Measurements from ENCODE around the gene CYB5R3.

The CYB5R3 gene

GRCh38 chr22:42649246-42650099 lies at the start of gene CYB5R3:
Gene CYB5R3, minus strand, starts transcription at chr22:42649392. Its CDS starts 77 bp downstream, at chr22:42649315.
- Histone ChIP-seq H3K4me3 (ENCODE audit: low read length) (peak within 1 kb of the TSS; percentile 78), H3K27ac (ENCODE audit: low read length) (no peak within 1 kb of the TSS)
- no CpG with 5 or more reads among the region's 81 CpGs for WGBS (ENCODE audit: insufficient coverage, insufficient read length)

GRCh38 chr22:42697542-42698013 lies 48.4 kb upstream of the CYB5R3 start:
- no peaks in the 10 kb centered on the region for H3K27me3 ChIP-seq (ENCODE audit: control insufficient read depth, insufficient read depth, low read length)
- H3K4me1 ChIP-seq (ENCODE audit: control insufficient read depth, insufficient read depth, low read length) = 0 out of 2 replicates have a peak, but pooled peaks cover 1% of the 10 kb centered on the region
- WGBS (ENCODE audit: insufficient coverage, insufficient read length) = no CpG with 5 or more reads among the region's 16 CpGs
- no peak overlapping the region for H3K4me3 ChIP-seq (ENCODE audit: low read length)
- H3K36me3 ChIP-seq (ENCODE audit: control insufficient read depth, insufficient read depth, low read length) = peaks cover 2% of the 10 kb centered on the region; the same call in 1 of the 2 replicates
- DNase-seq (ENCODE audit: low read depth, low spot score) = no peak
- no peaks in the 10 kb centered on the region for H3K9me3 ChIP-seq (ENCODE audit: control insufficient read depth, insufficient read depth, low read length)
- no peak overlapping the region for H3K27ac ChIP-seq (ENCODE audit: low read length)

More at GRCh38 chr22:42649246-42650099, at the start of gene CYB5R3:
- DNase-seq (ENCODE audit: low read depth, low spot score) = no peak
- H3K27me3 ChIP-seq (ENCODE audit: control insufficient read depth, insufficient read depth, low read length) = no peaks in the 10 kb centered on the region
- H3K36me3 ChIP-seq (ENCODE audit: control insufficient read depth, insufficient read depth, low read length) = no peaks in the 10 kb centered on the region; the same call in 1 of the 2 replicates
- H3K9me3 ChIP-seq (ENCODE audit: control insufficient read depth, insufficient read depth, low read length) = no peaks in the 10 kb centered on the region
- H3K4me1 ChIP-seq (ENCODE audit: control insufficient read depth, insufficient read depth, low read length) = peaks cover 6% of the 10 kb centered on the region

- no peaks in the 10 kb centered on the region for H3K9me3 ChIP-seq (ENCODE audit: control insufficient read depth, insufficient read depth, low read length)
- peaks cover 2% of the 10 kb centered on the region; the same call in 1 of the 2 replicates for H3K36me3 ChIP-seq (ENCODE audit: control insufficient read depth, insufficient read depth, low read length)
- H3K27ac ChIP-seq (ENCODE audit: low read length) = no peak overlapping the region
- no CpG with 5 or more reads among the region's 10 CpGs for WGBS (ENCODE audit: insufficient coverage, insufficient read length)
- 0 out of 2 replicates have a peak, but pooled peaks cover 1% of the 10 kb centered on the region for H3K4me1 ChIP-seq (ENCODE audit: control insufficient read depth, insufficient read depth, low read length)
- no peak overlapping the region for H3K4me3 ChIP-seq (ENCODE audit: low read length)
- H3K27me3 ChIP-seq (ENCODE audit: control insufficient read depth, insufficient read depth, low read length) = no peaks in the 10 kb centered on the region
- DNase-seq (ENCODE audit: low read depth, low spot score) = no peak
Observed at GRCh38 chr22:42696331-42696967, 47.3 kb upstream of the CYB5R3 start.

GRCh38 chr22:42695294-42695693 lies 46.1 kb upstream of the CYB5R3 start:
- Histone ChIP-seq H3K27ac (ENCODE audit: low read length) (no peak overlapping the region), H3K4me3 (ENCODE audit: low read length) (no peak overlapping the region), H3K9me3 (ENCODE audit: control insufficient read depth, insufficient read depth, low read length) (no peaks in the 10 kb centered on the region), H3K4me1 (ENCODE audit: control insufficient read depth, insufficient read depth, low read length) (0 out of 2 replicates have a peak, but pooled peaks cover 1% of the 10 kb centered on the region), H3K27me3 (ENCODE audit: control insufficient read depth, insufficient read depth, low read length) (no peaks in the 10 kb centered on the region), H3K36me3 (ENCODE audit: control insufficient read depth, insufficient read depth, low read length) (peaks cover 2% of the 10 kb centered on the region; the same call in 1 of the 2 replicates)
- DNase-seq (ENCODE audit: low read depth, low spot score) = no peak
- no CpG with 5 or more reads among the region's 10 CpGs for WGBS (ENCODE audit: insufficient coverage, insufficient read length)

GRCh38 chr22:42693763-42694683 lies 44.8 kb upstream of the CYB5R3 start:
- no CpG with 5 or more reads among the region's 25 CpGs for WGBS (ENCODE audit: insufficient coverage, insufficient read length)
- H3K27me3 ChIP-seq (ENCODE audit: control insufficient read depth, insufficient read depth, low read length) = no peaks in the 10 kb centered on the region
- no peaks in the 10 kb centered on the region for H3K9me3 ChIP-seq (ENCODE audit: control insufficient read depth, insufficient read depth, low read length)
- H3K4me3 ChIP-seq (ENCODE audit: low read length) = no peak overlapping the region
- H3K36me3 ChIP-seq (ENCODE audit: control insufficient read depth, insufficient read depth, low read length) = peaks cover 2% of the 10 kb centered on the region; the same call in 1 of the 2 replicates
- no peak for DNase-seq (ENCODE audit: low read depth, low spot score)
- no peak overlapping the region for H3K27ac ChIP-seq (ENCODE audit: low read length)
- H3K4me1 ChIP-seq (ENCODE audit: control insufficient read depth, insufficient read depth, low read length) = no peaks in the 10 kb centered on the region

GRCh38 chr22:42693055-42693762 lies 44.0 kb upstream of the CYB5R3 start:
- no peak overlapping the region for H3K27ac ChIP-seq (ENCODE audit: low read length)
- no peaks in the 10 kb centered on the region for H3K27me3 ChIP-seq (ENCODE audit: control insufficient read depth, insufficient read depth, low read length)
- H3K4me3 ChIP-seq (ENCODE audit: low read length) = no peak overlapping the region
- 0 out of 2 replicates have a peak, but pooled peaks cover 2% of the 10 kb centered on the region for H3K4me1 ChIP-seq (ENCODE audit: control insufficient read depth, insufficient read depth, low read length)
- DNase-seq (ENCODE audit: low read depth, low spot score) = no peak
- H3K9me3 ChIP-seq (ENCODE audit: control insufficient read depth, insufficient read depth, low read length) = no peaks in the 10 kb centered on the region
- no CpG with 5 or more reads among the region's 51 CpGs for WGBS (ENCODE audit: insufficient coverage, insufficient read length)
- H3K36me3 ChIP-seq (ENCODE audit: control insufficient read depth, insufficient read depth, low read length) = peaks cover 2% of the 10 kb centered on the region; the same call in 1 of the 2 replicates

- DNase-seq (ENCODE audit: low read depth, low spot score) = no peak
- Histone ChIP-seq H3K9me3 (ENCODE audit: control insufficient read depth, insufficient read depth, low read length) (no peaks in the 10 kb centered on the region), H3K36me3 (ENCODE audit: control insufficient read depth, insufficient read depth, low read length) (peaks cover 2% of the 10 kb centered on the region; the same call in 1 of the 2 replicates), H3K4me3 (ENCODE audit: low read length) (no peak overlapping the region), H3K27me3 (ENCODE audit: control insufficient read depth, insufficient read depth, low read length) (no peaks in the 10 kb centered on the region), H3K4me1 (ENCODE audit: control insufficient read depth, insufficient read depth, low read length) (0 out of 2 replicates have a peak, but pooled peaks cover 2% of the 10 kb centered on the region), H3K27ac (ENCODE audit: low read length) (no peak overlapping the region)
- no CpG with 5 or more reads among the region's 32 CpGs for WGBS (ENCODE audit: insufficient coverage, insufficient read length)
Observed at GRCh38 chr22:42692239-42693054, 43.3 kb upstream of the CYB5R3 start.

GRCh38 chr22:42691440-42691839 lies 42.2 kb upstream of the CYB5R3 start:
- DNase-seq (ENCODE audit: low read depth, low spot score) = no peak
- no peak overlapping the region for H3K27ac ChIP-seq (ENCODE audit: low read length)
- H3K27me3 ChIP-seq (ENCODE audit: control insufficient read depth, insufficient read depth, low read length) = no peaks in the 10 kb centered on the region
- 0 out of 2 replicates have a peak, but pooled peaks cover 2% of the 10 kb centered on the region for H3K4me1 ChIP-seq (ENCODE audit: control insufficient read depth, insufficient read depth, low read length)
- H3K4me3 ChIP-seq (ENCODE audit: low read length) = no peak overlapping the region
- no CpG with 5 or more reads among the region's 10 CpGs for WGBS (ENCODE audit: insufficient coverage, insufficient read length)
- H3K9me3 ChIP-seq (ENCODE audit: control insufficient read depth, insufficient read depth, low read length) = no peaks in the 10 kb centered on the region
- H3K36me3 ChIP-seq (ENCODE audit: control insufficient read depth, insufficient read depth, low read length) = peaks cover 2% of the 10 kb centered on the region; the same call in 1 of the 2 replicates

Measured in iPS DF 6.9 (cell line).